ENCODE data around the gene PTPRT.

Gene PTPRT

DNA sequence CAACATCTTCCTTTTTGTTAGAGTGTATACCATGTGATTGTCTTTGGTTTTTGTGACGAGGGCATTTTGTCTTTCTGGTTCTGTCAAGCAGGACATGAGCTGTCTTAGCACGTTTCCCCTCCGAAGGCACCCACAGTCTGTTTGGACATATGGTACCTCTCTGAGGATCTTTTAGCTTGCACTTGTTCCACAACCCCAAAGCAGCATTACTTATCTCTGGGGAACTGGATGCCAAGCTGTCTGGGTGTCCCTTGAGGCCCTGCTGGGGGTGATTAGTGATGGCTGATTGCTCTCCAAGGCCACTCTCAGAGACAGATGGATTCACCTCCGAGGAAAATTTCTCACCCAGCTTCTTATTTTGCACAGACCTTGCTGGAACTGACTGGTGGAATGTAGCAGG lies 1126.6 kb downstream of the PTPRT start:
- H3K4me2 ChIP-seq (ENCODE audit: low read length, poor library complexity, severe bottlenecking): no peak overlapping the region
- no peaks in the 10 kb centered on the region for H3K27me3 ChIP-seq (ENCODE audit: control insufficient read depth in 1 of 2, insufficient read depth in 1 of 2, low read length in 2 of 2)
- no peak overlapping the region for H4K8ac ChIP-seq (ENCODE audit: low read length)
- H2BK5ac ChIP-seq (ENCODE audit: low read depth, low read length, poor library complexity, severe bottlenecking): no peak overlapping the region
- no peaks in the 10 kb centered on the region for H3K36me3 ChIP-seq (ENCODE audit: control insufficient read depth in 1 of 2, insufficient read depth in 2 of 2, low read depth in 1 of 2, low read length in 2 of 2)
- H3K14ac ChIP-seq (ENCODE audit: low read length in 2 of 2): no peak overlapping the region
- H3K4me3 ChIP-seq (ENCODE audit: insufficient read depth in 1 of 2, low read depth in 1 of 2, low read length in 2 of 2): no peak overlapping the region
- H3K27ac ChIP-seq (ENCODE audit: low read length, poor library complexity, severe bottlenecking): no peak overlapping the region
- H3K9ac ChIP-seq (ENCODE audit: low read length): no peak overlapping the region
- H2BK15ac ChIP-seq (ENCODE audit: low read depth, poor library complexity, severe bottlenecking): no peak overlapping the region
- H3K9me3 ChIP-seq (ENCODE audit: control insufficient read depth, low read length): no peaks in the 10 kb centered on the region
- no peak overlapping the region for H2AFZ ChIP-seq (ENCODE audit: low read depth, low read length)
- H3K4ac ChIP-seq (ENCODE audit: low read depth in 1 of 2, low read length in 2 of 2): no peak overlapping the region
- H3K4me1 ChIP-seq (ENCODE audit: control insufficient read depth, insufficient read depth, low read depth, low read length): no peaks in the 10 kb centered on the region
- DNase-seq: no peak
- H3K79me1 ChIP-seq (replicated peaks; ENCODE audit: low read length, poor library complexity, severe bottlenecking): no peaks in the 10 kb centered on the region
- WGBS: 75% methylated on average over 3 of the region's 4 CpGs
- H2BK12ac ChIP-seq (ENCODE audit: low read length in 2 of 2): no peak overlapping the region
- no peak overlapping the region for H3K23ac ChIP-seq (ENCODE audit: low read length in 2 of 2)
- H3K18ac ChIP-seq (ENCODE audit: low read depth in 1 of 2, low read length in 2 of 2): no peak overlapping the region
- H4K91ac ChIP-seq (ENCODE audit: low read length): no peak overlapping the region
- H2BK120ac ChIP-seq (ENCODE audit: low read depth, low read length): no peak overlapping the region
- H2AK5ac ChIP-seq (ENCODE audit: low read length, severe bottlenecking): no peak overlapping the region

DNA sequence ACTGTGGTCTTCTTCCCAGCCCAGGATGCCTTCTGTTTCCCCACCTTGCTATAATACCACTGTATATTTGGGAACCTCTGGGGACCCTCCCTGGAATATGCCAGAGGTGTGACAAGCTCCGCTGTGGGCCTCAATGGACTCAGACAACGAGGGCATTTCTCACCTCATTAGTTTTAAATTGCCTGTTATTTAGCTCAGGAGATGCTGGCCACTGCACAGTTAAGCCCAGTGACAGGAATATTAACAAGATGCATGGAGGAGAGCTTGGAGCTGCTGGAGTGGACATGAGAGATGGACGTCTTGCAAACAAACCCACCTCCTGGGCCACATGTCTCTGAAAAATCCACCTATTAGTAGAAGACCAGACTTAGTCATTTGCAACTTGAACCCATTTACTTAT lies 1136.4 kb downstream of the PTPRT start:
- H2BK120ac ChIP-seq (ENCODE audit: low read depth, low read length): no peak overlapping the region
- H3K18ac ChIP-seq (ENCODE audit: low read depth in 1 of 2, low read length in 2 of 2): no peak overlapping the region
- H3K4me2 ChIP-seq (ENCODE audit: low read length, poor library complexity, severe bottlenecking): no peak overlapping the region
- no peak overlapping the region for H2AFZ ChIP-seq (ENCODE audit: low read depth, low read length)
- no peaks in the 10 kb centered on the region for H3K4me1 ChIP-seq (ENCODE audit: control insufficient read depth, insufficient read depth, low read depth, low read length)
- H2BK5ac ChIP-seq (ENCODE audit: low read depth, low read length, poor library complexity, severe bottlenecking): no peak overlapping the region
- no peaks in the 10 kb centered on the region for H3K9me3 ChIP-seq (ENCODE audit: control insufficient read depth, low read length)
- H3K14ac ChIP-seq (ENCODE audit: low read length in 2 of 2): no peak overlapping the region
- no peak overlapping the region for H2AK5ac ChIP-seq (ENCODE audit: low read length, severe bottlenecking)
- DNase-seq: no peak
- no peak overlapping the region for H3K23ac ChIP-seq (ENCODE audit: low read length in 2 of 2)
- no peak overlapping the region for H2BK15ac ChIP-seq (ENCODE audit: low read depth, poor library complexity, severe bottlenecking)
- H3K4me3 ChIP-seq (ENCODE audit: insufficient read depth in 1 of 2, low read depth in 1 of 2, low read length in 2 of 2): no peak overlapping the region
- no peaks in the 10 kb centered on the region for H3K36me3 ChIP-seq (ENCODE audit: control insufficient read depth in 1 of 2, insufficient read depth in 2 of 2, low read depth in 1 of 2, low read length in 2 of 2)
- H2BK12ac ChIP-seq (ENCODE audit: low read length in 2 of 2): no peak overlapping the region
- H4K91ac ChIP-seq (ENCODE audit: low read length): no peak overlapping the region
- no peak overlapping the region for H3K27ac ChIP-seq (ENCODE audit: low read length, poor library complexity, severe bottlenecking)
- H3K79me1 ChIP-seq (replicated peaks; ENCODE audit: low read length, poor library complexity, severe bottlenecking): no peaks in the 10 kb centered on the region
- no peak overlapping the region for H3K4ac ChIP-seq (ENCODE audit: low read depth in 1 of 2, low read length in 2 of 2)
- H3K27me3 ChIP-seq (ENCODE audit: control insufficient read depth in 1 of 2, insufficient read depth in 1 of 2, low read length in 2 of 2): no peaks in the 10 kb centered on the region
- no peak overlapping the region for H4K8ac ChIP-seq (ENCODE audit: low read length)
- WGBS: 66% methylated on average over 3 of the region's 3 CpGs
- no peak overlapping the region for H3K9ac ChIP-seq (ENCODE audit: low read length)

DNA sequence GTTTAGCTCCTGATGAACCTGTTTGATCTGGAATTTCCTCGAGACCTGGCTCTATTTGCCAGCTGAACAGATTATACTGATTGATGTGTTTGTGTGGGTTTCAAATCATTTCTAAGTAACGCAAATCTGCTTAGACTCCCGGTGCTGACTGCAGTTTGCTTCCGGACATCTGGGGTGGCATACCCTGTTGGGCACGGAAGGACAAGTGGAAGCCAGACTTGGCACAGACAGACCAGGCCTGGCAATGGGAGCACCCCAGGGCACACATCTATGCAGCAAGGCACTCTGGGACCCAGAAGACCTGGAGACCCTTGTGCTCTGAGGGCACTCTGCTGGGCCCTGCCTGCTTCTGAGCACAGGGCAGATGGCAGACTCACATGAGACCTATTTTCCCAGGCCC lies 1137.8 kb downstream of the PTPRT start:
- no peak overlapping the region for H4K91ac ChIP-seq (ENCODE audit: low read length)
- no peak overlapping the region for H3K27ac ChIP-seq (ENCODE audit: low read length, poor library complexity, severe bottlenecking)
- H3K4me1 ChIP-seq (ENCODE audit: control insufficient read depth, insufficient read depth, low read depth, low read length): no peaks in the 10 kb centered on the region
- no peak overlapping the region for H3K4me3 ChIP-seq (ENCODE audit: insufficient read depth in 1 of 2, low read depth in 1 of 2, low read length in 2 of 2)
- H3K79me1 ChIP-seq (replicated peaks; ENCODE audit: low read length, poor library complexity, severe bottlenecking): no peaks in the 10 kb centered on the region
- no peak overlapping the region for H3K4me2 ChIP-seq (ENCODE audit: low read length, poor library complexity, severe bottlenecking)
- no peak overlapping the region for H3K4ac ChIP-seq (ENCODE audit: low read depth in 1 of 2, low read length in 2 of 2)
- no peaks in the 10 kb centered on the region for H3K27me3 ChIP-seq (ENCODE audit: control insufficient read depth in 1 of 2, insufficient read depth in 1 of 2, low read length in 2 of 2)
- no peak overlapping the region for H3K18ac ChIP-seq (ENCODE audit: low read depth in 1 of 2, low read length in 2 of 2)
- no peak overlapping the region for H2BK15ac ChIP-seq (ENCODE audit: low read depth, poor library complexity, severe bottlenecking)
- H2AFZ ChIP-seq (ENCODE audit: low read depth, low read length): no peak overlapping the region
- H4K8ac ChIP-seq (ENCODE audit: low read length): no peak overlapping the region
- no peak overlapping the region for H3K9ac ChIP-seq (ENCODE audit: low read length)
- no peak overlapping the region for H2AK5ac ChIP-seq (ENCODE audit: low read length, severe bottlenecking)
- no peak overlapping the region for H2BK120ac ChIP-seq (ENCODE audit: low read depth, low read length)
- H3K23ac ChIP-seq (ENCODE audit: low read length in 2 of 2): no peak overlapping the region
- WGBS: 83% methylated on average over 5 of the region's 5 CpGs
- no peak for DNase-seq
- H2BK5ac ChIP-seq (ENCODE audit: low read depth, low read length, poor library complexity, severe bottlenecking): no peak overlapping the region
- no peaks in the 10 kb centered on the region for H3K36me3 ChIP-seq (ENCODE audit: control insufficient read depth in 1 of 2, insufficient read depth in 2 of 2, low read depth in 1 of 2, low read length in 2 of 2)
- H2BK12ac ChIP-seq (ENCODE audit: low read length in 2 of 2): no peak overlapping the region
- H3K14ac ChIP-seq (ENCODE audit: low read length in 2 of 2): no peak overlapping the region
- no peaks in the 10 kb centered on the region for H3K9me3 ChIP-seq (ENCODE audit: control insufficient read depth, low read length)

DNA sequence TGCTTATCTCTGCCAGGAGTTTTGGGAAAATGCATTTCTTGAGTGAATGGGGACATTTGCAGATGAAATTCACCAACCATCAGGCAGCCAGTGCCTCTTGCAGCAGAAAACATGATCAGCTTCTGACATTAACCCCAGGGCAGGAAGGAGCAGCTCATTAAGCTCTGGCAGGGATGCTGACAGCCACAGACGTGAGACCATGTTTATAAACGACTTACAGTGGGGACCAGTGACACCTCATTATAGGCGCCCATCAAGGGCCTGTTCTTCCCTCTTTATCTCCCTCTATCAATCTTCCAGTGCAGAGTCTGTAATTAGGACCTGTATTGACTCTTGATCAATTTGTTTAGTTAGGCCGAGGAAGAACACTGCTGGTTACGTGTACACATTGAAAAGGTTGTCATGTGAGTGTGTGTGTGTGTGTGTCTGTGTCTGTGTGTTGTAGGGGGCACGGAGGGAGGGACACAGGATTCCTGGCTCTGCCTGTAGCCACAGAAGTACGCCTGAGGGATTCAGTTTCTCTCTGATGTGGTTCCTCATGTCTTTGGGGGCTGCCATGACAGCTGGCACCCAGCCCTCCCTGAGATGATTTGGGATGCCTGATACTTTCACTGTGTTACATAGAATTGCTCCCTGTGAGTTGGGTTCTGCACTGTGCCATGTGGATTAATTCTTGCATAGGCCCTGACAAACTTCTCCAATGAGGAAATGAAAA lies 1143.2 kb downstream of the PTPRT start:
- Histone ChIP-seq H4K91ac (ENCODE audit: low read length) (no peak overlapping the region), H2BK15ac (ENCODE audit: low read depth, poor library complexity, severe bottlenecking) (no peak overlapping the region), H2AFZ (ENCODE audit: low read depth, low read length) (no peak overlapping the region), H3K4me2 (ENCODE audit: low read length, poor library complexity, severe bottlenecking) (no peak overlapping the region), H3K9me3 (ENCODE audit: control insufficient read depth, low read length) (no peaks in the 10 kb centered on the region), H3K18ac (ENCODE audit: low read depth in 1 of 2, low read length in 2 of 2) (no peak overlapping the region), H3K9ac (ENCODE audit: low read length) (no peak overlapping the region), H3K27me3 (ENCODE audit: control insufficient read depth in 1 of 2, insufficient read depth in 1 of 2, low read length in 2 of 2) (no peaks in the 10 kb centered on the region), H3K4ac (ENCODE audit: low read depth in 1 of 2, low read length in 2 of 2) (no peak overlapping the region), H3K23ac (ENCODE audit: low read length in 2 of 2) (no peak overlapping the region), H4K8ac (ENCODE audit: low read length) (no peak overlapping the region), H2AK5ac (ENCODE audit: low read length, severe bottlenecking) (no peak overlapping the region), H3K79me1 (replicated peaks; ENCODE audit: low read length, poor library complexity, severe bottlenecking) (no peaks in the 10 kb centered on the region), H2BK120ac (ENCODE audit: low read depth, low read length) (no peak overlapping the region), H2BK12ac (ENCODE audit: low read length in 2 of 2) (no peak overlapping the region), H3K14ac (ENCODE audit: low read length in 2 of 2) (no peak overlapping the region), H3K27ac (ENCODE audit: low read length, poor library complexity, severe bottlenecking) (no peak overlapping the region), H3K4me1 (ENCODE audit: control insufficient read depth, insufficient read depth, low read depth, low read length) (no peaks in the 10 kb centered on the region), H2BK5ac (ENCODE audit: low read depth, low read length, poor library complexity, severe bottlenecking) (no peak overlapping the region), H3K4me3 (ENCODE audit: insufficient read depth in 1 of 2, low read depth in 1 of 2, low read length in 2 of 2) (no peak overlapping the region), H3K36me3 (ENCODE audit: control insufficient read depth in 1 of 2, insufficient read depth in 2 of 2, low read depth in 1 of 2, low read length in 2 of 2) (no peaks in the 10 kb centered on the region)
- WGBS: 48% methylated on average over 5 of the region's 7 CpGs
- DNase-seq: no peak
